Superior temporal gyrus (tissue), 1 donor: ENCODE measurements around the gene SREK1.
A peak's percentile ranks its signal among the peaks of the same experiment; 100 is the strongest.
"Not testable (repeated sequence)": the region's sequence is repeated elsewhere in the genome, so short reads cannot be mapped to it uniquely, and the experiment has no call there.

Experiments
- DNase-seq: peaks from one replicate; pipeline ENCODE4 v3.0.0-alpha.2; 2016; ENCODE audit errors: extremely low spot score

The SREK1 gene, protein sequence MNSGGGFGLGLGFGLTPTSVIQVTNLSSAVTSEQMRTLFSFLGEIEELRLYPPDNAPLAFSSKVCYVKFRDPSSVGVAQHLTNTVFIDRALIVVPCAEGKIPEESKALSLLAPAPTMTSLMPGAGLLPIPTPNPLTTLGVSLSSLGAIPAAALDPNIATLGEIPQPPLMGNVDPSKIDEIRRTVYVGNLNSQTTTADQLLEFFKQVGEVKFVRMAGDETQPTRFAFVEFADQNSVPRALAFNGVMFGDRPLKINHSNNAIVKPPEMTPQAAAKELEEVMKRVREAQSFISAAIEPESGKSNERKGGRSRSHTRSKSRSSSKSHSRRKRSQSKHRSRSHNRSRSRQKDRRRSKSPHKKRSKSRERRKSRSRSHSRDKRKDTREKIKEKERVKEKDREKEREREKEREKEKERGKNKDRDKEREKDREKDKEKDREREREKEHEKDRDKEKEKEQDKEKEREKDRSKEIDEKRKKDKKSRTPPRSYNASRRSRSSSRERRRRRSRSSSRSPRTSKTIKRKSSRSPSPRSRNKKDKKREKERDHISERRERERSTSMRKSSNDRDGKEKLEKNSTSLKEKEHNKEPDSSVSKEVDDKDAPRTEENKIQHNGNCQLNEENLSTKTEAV

DNA sequence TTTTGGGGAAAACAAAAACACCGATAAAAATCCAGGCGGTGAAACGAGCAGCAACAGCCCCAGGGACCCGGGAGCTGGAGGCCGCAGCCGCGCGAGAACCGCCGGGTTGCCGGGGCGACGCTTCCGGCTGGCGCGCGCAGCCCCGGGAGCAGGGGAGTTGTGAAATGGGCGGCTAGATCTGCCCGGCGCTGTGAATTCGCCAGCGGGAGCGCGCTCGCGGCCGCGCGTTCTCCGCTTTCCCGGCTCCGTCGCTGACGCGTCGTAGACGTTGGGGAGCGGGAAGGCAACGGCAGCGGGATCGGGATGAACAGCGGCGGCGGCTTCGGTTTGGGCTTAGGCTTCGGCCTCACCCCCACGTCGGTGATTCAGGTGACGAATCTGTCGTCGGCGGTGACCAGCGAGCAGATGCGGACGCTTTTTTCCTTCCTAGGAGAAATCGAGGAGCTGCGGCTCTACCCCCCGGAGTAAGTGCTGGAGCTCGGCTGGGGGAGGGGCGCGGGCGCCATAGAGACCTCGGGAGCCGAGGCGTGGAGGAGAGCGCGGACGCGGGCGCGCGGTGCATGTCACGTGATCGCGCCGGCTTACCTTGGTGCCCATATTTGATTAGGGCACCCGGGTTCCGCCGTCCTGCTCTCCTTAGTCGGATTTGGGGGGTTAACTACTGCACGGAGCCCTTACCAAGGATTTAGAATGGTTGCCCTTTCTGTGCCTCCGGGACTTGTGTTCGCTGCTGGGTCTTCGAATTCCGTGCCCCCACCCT lies at the start of gene SREK1:
SREK1 (plus strand) TSS at position 227 of the 760 bp plus-strand sequence; CDS start at position 304, 77 bp downstream.
- DNase-seq, result peak; percentile 90

DNA sequence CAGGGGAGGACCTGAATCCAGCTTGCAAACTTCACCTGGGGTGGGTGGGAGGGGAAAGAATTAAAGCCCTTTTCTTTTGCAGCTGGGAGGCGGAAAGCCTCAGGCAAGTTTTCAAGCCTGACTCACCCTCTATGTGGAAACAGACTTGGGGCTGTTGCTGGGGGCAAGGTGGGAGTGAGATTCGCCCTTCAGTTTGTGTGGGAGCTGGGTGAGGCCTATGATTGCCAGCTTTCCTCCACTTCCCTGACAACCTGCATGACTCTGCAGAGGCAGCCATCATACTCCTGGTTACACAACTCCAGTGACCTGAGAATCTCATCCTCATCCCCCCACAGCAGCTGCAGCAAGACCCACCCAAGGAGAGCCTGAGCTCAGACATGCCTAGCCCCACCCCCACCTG lies 43.2 kb upstream of the SREK1 start:
- no peak for DNase-seq

DNA sequence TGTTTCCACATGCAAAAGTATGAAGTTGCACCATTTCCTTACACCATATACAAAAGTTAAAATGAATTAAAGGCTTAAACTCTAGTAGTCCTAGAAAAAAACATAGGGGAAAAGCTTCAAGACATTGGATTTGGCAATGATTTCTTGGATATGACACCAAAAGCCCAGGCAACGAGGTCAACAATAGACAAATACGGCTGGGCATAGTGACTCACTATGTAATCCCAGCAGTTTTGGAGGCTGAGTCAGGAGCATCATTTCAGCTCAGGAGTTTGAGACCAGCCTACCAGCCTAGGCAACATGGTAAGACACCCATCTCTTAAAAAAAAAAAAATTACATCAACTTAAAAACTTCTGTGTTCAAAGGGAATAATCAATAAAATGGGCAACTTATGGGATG lies 30.9 kb upstream of the SREK1 start:
- no peak for DNase-seq

DNA sequence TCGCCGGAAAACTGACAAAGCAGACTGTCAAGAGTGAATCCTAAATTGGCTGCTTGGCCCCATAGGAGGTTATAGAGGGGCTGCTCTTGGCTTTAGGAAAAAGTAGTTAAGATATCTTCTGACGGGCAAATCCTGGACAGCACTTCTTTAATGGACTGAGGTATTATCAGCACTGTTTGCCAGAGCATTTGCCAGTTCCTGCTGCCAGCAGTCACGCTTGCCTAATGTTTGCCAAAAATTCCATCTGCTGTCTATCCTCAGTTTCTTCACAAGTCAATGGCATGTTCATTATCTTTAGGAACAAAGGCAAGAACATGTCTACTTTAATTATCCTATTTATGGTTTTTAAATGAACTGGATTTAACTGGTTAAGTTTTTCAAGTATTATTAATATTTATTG lies 25.8 kb upstream of the SREK1 start:
- DNase-seq, result no peak

DNA sequence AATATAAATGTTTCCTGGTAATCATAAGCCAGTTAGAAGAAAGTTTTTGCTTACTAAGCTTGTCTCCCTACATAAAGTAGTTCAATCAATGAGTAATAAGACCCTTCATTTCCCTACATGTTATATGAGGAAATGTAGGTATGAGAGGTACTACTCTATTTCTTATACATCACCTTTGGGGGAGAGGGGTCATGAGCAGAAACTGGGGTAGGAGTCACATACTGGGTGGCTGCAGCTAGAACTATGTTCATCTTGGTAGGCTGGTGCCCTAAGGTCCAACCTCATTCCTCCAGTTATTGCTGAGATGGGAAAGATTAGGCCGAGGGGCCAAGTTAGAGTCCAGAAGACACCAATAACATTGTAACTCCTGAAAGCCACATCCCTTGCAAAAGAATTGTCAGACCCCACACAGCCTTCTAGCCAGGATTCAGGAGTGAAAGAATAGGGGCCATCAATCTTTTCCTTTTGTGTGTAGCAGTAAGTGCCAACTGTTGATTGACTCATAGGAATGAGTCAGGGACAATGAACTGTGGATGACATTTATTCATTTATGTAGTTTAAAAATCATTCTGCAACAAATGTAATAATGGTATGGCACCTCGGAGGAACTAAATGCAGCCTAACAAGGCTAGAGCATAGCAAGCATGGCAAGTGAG lies 21.6 kb upstream of the SREK1 start:
- no peak for DNase-seq

DNA sequence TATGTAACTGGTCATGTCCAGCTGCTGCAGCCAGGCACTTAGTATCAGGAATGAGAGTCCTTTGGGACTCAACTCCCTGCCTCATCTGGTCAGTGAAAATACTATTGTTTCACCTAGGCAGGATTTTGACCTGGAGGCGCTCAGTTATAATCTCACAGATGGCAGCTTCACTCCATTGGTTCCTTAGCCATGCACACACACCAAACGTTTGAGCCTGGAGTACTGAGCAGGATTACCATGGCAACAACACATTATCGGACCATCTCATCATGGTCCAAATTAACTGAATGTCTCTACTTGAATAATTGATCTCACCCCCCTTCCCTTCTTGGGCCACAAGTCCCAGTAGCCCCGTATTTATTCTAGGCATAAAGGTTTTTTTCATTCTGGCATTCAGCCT lies 15.0 kb upstream of the SREK1 start:
- DNase-seq, result no peak

DNA sequence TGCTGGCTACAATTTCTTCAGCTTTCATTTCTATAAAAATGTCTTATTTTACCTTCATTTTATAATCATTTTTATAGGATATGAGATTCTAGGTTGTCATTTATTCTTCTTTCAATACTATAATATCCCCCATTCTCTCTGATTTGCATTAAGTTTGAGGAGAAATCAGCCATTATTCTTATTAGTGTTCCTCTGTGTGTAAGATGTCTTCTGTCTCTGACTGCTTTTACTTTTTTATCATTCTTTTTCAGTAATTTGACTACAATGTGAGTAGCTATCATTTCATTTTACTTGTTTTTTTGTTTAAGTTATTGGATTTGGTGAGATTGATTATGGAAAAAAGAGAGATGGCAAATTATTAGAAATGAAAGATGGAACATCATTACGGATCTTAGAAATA lies 13.6 kb upstream of the SREK1 start:
- no peak for DNase-seq

DNA sequence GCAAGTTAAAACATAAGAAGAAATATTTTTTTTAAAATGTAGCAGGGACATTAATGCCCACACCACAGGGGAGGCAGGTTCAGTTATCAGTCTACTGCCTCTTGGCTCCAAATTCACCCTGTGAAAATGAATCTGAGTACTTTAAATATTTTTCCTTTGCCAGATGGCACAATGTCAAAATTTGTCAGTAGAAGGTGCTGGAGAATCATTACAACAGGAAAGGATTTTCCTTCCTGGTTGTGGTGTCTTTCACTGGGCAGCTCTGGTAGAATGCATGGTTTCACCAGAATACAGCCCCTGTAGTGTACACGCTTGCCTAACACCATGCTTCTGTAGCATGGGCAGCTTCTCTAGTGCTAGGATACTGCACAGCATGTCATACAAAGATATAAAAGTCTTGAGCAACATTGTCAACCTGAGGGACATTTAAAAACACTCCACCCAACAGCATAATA lies 9.7 kb upstream of the SREK1 start:
- no peak for DNase-seq

DNA sequence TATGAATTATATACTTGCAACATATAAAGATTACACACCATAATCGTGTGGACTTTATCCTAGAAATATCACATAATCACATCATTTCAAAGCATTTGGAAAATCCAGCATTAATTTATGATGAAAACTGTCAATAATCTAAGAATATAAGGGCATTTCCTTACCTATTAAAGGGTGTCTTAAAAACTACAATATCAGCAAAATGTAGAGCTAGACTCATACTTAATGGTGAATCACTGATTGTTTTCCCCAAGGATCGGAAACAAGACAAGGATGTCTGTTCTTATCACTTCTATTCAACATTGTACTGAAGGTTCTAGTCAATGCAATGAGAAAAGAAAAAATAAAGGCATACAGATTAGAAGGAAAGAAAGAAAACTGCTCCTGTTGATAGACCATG lies 8.0 kb upstream of the SREK1 start:
- no peak for DNase-seq

DNA sequence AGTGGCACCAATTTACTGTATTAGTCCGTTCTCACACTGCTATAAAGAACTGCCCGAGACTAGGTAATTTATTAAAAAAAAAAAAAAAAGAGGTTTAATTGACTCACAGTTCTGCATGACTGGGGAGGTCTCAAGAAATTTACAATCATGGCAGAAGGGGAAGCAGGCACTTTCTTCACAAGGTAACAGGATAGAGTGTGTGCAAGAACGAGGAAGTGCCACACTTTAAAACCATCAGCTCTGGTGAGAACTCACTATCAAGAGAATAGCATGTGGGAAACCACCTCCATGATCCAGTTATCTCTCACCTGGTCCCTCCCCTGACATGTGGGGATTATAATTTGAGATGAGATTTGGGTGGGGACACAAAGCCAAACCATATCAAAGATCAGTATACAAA lies 7.2 kb upstream of the SREK1 start:
- not testable (repeated sequence) for DNase-seq

DNA sequence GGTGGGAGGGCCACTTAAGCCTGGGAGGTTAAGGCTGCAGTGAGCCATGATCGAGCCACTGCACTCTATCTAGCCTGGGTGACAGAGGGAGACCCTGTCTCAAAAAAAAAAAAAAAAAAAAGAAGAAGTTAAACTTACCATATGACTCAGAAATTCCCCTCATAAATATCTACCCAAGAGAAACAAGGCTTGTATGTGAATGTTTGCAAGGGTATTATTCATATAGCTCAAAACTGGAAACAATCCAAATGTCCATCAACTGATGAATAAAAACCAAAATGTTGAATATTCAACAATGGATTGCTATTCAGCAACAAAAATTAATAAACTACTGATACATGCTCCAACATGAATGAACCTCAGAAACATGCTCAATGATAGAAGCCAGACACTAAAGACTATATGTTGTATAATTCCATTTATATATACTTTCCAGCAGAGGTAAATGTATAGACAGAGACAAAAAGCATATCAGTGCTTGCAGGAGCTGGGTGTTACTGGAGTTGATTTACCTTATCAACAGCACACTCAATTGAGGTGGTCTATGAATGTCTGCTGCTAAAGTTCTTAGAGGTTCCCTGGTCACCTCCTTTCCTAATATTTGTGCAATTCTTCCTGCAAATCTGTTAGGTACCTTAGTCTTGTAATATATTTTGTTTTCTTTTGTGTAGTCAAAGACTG lies 5.3 kb upstream of the SREK1 start:
- no peak for DNase-seq

DNA sequence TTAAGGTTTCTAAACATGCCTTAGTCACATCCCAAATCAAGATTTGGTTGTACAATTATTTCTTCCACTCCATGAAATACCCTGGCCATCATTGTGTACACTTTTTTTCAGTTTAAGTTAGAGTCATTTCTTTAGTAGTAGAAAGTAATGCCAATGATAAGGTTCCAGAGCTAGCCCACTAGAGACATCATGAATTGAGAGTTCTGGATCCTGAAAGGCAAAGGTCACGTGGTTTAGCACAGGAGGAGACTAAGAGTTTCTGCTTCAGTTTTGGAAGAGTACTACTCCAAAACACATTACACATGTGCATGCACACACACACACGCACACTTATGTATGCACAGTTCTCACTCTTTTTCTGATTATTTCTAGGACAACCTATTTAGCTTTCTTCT lies 4.8 kb upstream of the SREK1 start:
- no peak for DNase-seq

DNA sequence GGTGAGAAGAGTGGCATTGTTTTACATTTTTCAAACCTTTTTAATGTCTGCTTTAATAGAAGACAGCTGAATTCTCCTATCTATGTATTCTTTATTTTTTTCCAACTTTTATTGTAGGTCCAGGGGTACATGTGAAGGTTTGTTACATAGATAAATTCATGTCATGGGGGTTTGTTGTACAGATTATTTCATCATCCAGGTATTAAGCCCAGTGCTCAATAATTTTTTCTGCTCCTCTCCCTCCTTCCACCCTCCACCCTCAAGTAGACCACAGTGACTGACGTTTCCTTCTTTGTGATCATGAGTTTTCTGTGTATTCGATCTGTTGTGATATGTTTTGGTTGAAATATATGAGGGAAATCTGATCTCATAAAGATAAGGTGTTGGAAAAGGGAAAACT lies 1.7 kb upstream of the SREK1 start:
- DNase-seq, result no peak

DNA sequence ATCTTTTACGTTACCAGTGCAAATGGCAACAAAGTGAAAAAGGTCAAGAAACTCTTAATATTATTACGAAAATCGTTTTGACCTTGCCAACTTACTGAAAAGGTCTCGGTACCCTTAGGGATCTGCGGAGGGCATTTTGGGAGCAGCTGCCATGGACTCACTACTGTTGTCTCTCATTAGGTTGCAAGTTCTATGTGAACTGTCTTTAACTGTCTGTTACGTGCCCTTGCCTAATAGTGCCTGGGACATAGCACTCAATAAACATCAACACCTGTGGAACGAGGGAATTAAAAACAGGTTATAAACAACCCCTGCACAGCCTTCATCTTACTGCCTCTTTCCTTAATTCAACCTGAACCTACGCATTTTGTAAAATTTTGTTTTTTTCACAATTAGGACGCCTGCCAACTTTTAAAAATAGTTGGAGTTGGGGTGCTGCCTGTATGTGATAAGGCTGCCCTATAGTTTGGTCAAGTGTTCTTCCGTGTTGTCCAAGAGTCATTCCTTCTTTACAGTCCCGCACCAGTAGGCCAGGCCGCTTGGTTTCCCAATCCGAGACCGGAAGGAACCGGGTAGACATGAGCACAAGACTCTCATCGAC lies 527 bp upstream of the SREK1 start:
- DNase-seq, result no peak

DNA sequence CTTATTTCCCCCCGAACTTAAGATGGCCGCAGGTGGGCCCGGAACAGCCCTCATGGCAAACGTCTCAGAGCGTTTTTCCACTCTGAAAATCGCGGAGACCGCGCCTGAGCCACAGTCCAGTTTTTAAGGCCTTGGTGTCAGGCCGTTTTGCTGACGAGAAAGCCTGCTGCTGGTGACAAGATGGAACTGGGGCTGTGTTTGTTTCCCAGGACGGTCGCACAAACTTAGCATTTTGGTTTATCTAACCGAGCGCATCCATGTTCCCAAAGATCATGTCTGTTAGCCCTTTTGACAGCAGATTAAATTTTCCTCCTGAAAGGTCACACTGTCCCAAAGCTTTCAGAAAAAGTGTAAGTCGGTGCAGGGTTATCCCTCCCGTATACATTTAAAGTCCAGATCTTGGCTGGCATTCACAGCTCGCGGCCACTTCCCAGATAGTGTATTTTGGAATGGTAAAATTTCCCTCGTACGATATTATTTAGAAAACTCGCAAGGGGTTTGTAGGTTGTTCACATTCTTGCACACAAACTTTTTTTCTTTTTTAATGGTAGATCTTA lies 812 bp downstream of the SREK1 start:
- DNase-seq, result peak; percentile 89

DNA sequence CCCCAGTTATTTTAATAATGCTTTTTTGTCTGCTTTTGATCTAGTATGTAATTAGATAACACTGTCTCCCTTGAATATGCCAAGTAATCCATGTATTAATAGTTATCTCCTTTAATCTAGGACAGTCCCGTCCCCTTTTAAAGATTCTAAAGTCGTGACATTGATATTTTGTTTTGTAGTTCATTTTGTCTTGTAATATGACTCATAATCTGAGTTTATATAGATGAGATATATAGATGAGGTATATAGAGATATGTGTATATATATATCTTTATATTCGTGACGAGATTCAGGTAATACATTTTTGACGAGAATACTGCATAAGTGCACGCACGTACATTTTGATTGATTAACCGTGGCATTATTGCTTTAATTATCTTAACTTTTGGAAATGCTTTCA lies 1.6 kb downstream of the SREK1 start:
- DNase-seq, result no peak

DNA sequence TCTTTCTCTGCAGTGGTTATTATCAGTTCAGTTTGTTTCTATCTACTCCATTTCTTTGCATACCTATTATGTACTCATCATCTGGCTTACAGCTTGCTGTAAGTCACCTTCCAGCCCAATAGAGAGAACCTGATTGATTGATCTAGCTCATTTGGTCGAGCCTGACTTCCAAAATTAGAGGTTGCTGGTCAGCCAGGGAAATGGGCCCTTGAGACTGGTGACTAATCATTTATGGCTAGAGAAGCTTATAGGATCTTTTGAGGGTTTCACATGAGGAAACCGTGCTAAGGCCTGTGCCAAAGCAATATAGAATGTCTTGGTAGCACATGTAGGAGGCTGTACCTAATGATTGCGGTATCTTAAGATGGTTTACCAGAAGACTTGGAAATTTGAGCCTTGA lies 5.8 kb downstream of the SREK1 start:
- no peak for DNase-seq

DNA sequence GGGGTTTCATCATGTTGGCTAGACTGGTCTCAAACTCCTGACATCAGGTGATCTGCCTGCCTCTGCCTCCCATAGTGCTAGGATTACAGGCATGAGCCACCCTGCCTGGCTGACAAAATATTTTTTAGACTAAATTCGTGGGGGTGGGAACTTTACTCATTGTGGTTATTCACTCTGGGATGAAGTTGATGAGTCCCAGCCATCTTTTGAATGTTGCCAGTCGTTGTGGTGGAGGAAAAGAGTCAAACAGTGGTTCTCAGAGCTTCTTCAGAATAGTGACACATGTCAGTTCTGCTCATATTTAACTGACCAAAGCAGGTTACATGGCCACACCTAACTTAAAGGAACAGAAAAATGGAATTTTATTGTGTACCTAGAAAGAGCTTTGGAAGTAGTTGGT lies 6.9 kb downstream of the SREK1 start:
- no peak for DNase-seq

DNA sequence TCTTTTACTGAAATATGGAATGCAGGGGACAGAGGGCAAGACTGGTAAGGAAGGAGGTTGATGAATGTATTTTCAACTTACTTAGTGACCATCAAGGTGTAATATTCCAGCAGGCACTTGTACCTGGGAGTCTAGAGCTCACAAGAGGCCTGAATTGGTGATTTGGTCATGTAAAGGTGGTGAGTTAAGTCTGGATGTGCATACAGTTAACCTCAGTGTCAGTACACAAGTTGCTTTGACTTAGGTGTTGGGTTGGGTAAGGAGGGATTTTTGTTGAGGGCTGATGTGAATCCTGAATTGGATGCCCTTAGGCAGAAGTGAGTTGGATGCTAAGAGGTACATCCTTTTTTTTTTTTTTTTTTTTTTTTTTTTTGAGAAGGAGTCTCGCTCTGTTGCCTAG lies 7.4 kb downstream of the SREK1 start:
- no peak for DNase-seq

DNA sequence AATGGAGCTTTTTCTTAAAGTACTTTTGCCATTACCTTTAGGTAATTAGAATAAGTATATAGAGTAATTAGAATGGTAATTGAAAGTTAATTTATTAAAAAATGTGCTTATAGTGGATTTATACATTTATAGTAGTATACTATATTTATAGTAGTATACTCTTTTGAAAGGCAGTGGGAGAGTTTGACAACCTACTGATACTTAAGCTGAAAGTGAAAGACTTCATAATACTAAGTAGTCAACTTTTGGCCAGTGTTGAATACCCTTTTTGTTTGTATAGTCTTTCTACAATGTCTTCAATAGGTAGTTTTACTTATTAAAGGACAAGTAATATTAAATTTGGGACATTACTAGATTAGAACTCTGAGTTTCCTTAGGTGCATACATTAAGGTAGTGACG lies 12.9 kb downstream of the SREK1 start:
- DNase-seq, result no peak

DNA sequence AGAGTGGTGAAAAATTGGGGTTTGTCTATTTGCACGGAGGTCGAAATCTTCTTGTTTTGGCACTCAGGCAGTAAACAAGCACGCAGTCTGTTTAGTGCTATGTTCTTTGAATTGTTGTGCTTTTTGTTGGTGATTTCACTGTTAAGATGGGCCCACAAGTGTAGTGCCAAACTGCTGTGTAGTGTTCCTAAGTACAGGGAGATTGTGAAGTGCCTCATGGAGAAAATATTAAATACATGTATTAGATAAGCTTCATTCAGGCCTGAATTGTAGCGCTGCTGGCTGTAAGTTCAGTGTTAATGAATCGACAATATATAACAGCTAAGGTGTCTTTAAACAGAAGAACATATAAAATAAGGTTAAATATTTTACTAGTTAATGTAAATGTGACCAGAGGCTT lies 17.3 kb downstream of the SREK1 start:
- DNase-seq, result no peak
